ENCODE data around the gene LGR4. TPM values are rescaled to one million over a fixed set of nuclear protein-coding genes. Genes with fewer than 3 reads are reported as not detected.

LGR4 gene
- total RNA-seq, 1 experiment from 2014 or later, result 37.1 TPM

- no peak for DNase-seq
- POLR2A ChIA-PET, result no interaction called here
- Mint-ChIP-seq H3K4me3 (ENCODE audit: unreplicated experiment) (no peak overlapping the region), H3K27me3 (ENCODE audit: insufficient read depth, unreplicated experiment) (no peaks in the 10 kb centered on the region), H3K36me3 (ENCODE audit: insufficient read depth, unreplicated experiment) (no peaks in the 10 kb centered on the region), H3K9me3 (ENCODE audit: unreplicated experiment) (no peaks in the 10 kb centered on the region), H3K27ac (ENCODE audit: unreplicated experiment) (no peak overlapping the region), H3K4me1 (ENCODE audit: low read depth, unreplicated experiment) (peaks cover 8% of the 10 kb centered on the region)
- Histone ChIP-seq H3K9me3 (no peaks in the 10 kb centered on the region), H3K4me1 (no peaks in the 10 kb centered on the region), H3K27me3 (replicated peaks; ENCODE audit: control insufficient read depth, insufficient read depth, low read length) (no peaks in the 10 kb centered on the region), H3K36me3 (ENCODE audit: control insufficient read depth, insufficient read depth, low read length) (no peaks in the 10 kb centered on the region; the same call in none of the 2 replicates), H3K4me3 (ENCODE audit: low read depth, low read length) (no peak overlapping the region)
- CTCF ChIA-PET, result no interaction called here
- BruUV-seq (replicated peaks), result no TSS peak
- intact Hi-C loops (cut with micrococcal nuclease; ENCODE audit: unreplicated experiment), result no loop called here
- TF ChIP-seq, protein P1, sequence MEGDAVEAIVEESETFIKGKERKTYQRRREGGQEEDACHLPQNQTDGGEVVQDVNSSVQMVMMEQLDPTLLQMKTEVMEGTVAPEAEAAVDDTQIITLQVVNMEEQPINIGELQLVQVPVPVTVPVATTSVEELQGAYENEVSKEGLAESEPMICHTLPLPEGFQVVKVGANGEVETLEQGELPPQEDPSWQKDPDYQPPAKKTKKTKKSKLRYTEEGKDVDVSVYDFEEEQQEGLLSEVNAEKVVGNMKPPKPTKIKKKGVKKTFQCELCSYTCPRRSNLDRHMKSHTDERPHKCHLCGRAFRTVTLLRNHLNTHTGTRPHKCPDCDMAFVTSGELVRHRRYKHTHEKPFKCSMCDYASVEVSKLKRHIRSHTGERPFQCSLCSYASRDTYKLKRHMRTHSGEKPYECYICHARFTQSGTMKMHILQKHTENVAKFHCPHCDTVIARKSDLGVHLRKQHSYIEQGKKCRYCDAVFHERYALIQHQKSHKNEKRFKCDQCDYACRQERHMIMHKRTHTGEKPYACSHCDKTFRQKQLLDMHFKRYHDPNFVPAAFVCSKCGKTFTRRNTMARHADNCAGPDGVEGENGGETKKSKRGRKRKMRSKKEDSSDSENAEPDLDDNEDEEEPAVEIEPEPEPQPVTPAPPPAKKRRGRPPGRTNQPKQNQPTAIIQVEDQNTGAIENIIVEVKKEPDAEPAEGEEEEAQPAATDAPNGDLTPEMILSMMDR (IDR thresholded peaks at IDR 0.05; ENCODE audit: insufficient read depth in 1 of 2, low read depth in 1 of 2, low read length in 1 of 2, severe bottlenecking in 1 of 2, unreplicated experiment in 1 of 2), result no peak
Measured at GRCh38 chr11:27408246-27408800, 64.3 kb downstream of the LGR4 start.

DNA sequence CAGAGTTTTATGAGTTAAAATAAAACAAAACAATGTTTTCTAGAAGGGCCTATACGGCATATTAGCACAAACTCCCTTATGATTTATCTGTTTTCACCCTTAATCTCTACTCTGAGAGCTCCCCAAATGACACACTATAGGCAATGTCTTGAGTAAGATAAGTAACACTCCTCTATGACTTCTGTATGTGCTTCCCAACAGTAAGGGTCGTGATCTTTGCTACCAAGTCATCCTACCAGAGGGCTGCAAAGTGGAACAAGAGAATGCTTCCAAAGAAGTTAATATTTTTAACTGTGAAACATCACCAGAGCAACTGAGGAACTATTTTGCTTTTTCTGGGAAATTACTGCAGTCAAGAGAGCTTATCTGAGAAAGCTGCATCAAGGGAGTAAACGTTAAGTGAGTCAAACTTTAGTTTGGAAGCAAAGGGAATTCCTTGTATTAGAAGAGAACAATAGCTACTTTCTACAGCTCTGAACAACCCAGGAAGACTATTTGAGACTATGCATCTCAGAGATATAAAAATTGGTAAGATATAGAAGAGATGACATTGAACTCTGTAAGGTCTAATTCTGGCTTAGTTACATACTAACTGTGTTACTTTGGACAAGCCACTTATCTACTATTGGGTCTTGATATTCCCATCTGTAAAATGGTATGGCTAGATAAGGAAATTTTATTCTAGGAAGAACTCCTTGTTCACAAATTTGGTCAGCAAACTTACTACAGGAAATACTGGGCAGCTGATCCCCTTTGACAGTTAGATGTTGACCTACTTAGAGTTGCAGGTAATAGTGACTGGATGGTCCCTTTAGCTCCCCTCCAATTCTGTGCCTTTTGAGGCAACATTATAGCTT, 65.9 kb downstream of the LGR4 start:
- no peaks in the 10 kb centered on the region for H3K36me3 Mint-ChIP-seq (ENCODE audit: insufficient read depth, unreplicated experiment)
- ChIA-PET POLR2A (interaction anchor here (0.6 to 1.0 kb wide), 2 partner anchors 11 to 66 kb away, joined by 3 to 4 read pairs; partner anchors contain the start of gene LGR4), CTCF (interaction anchor here (0.6 kb wide), 1 partner anchor 25 kb away, joined by 3 read pairs; no protein-coding TSS in a partner anchor)
- no peaks in the 10 kb centered on the region for H3K27me3 Mint-ChIP-seq (ENCODE audit: insufficient read depth, unreplicated experiment)
- no TSS peak for BruUV-seq (replicated peaks)
- Histone ChIP-seq H3K27me3 (replicated peaks; ENCODE audit: control insufficient read depth, insufficient read depth, low read length) (no peaks in the 10 kb centered on the region), H3K36me3 (ENCODE audit: control insufficient read depth, insufficient read depth, low read length) (no peaks in the 10 kb centered on the region; the same call in none of the 2 replicates), H3K4me3 (ENCODE audit: low read depth, low read length) (no peak overlapping the region), H3K9me3 (no peaks in the 10 kb centered on the region), H3K4me1 (peaks cover 11% of the 10 kb centered on the region)
- no peak for DNase-seq
- peaks cover 14% of the 10 kb centered on the region for H3K4me1 Mint-ChIP-seq (ENCODE audit: low read depth, unreplicated experiment)
- H3K9me3 Mint-ChIP-seq (ENCODE audit: unreplicated experiment), result no peaks in the 10 kb centered on the region
- TF ChIP-seq, protein P1 (IDR thresholded peaks at IDR 0.05; ENCODE audit: insufficient read depth in 1 of 2, low read depth in 1 of 2, low read length in 1 of 2, severe bottlenecking in 1 of 2, unreplicated experiment in 1 of 2), result no peak
- H3K4me3 Mint-ChIP-seq (ENCODE audit: unreplicated experiment), result no peak overlapping the region
- intact Hi-C loops (cut with micrococcal nuclease; ENCODE audit: unreplicated experiment), result no loop called here
- no peak overlapping the region for H3K27ac Mint-ChIP-seq (ENCODE audit: unreplicated experiment)

GRCh38 chr11:27405134-27405533, 67.5 kb downstream of the LGR4 start:
- ChIA-PET POLR2A (no interaction called here), CTCF (no interaction called here)
- TF ChIP-seq, protein P1 (IDR thresholded peaks at IDR 0.05; ENCODE audit: insufficient read depth in 1 of 2, low read depth in 1 of 2, low read length in 1 of 2, severe bottlenecking in 1 of 2, unreplicated experiment in 1 of 2), result no peak
- Histone ChIP-seq H3K36me3 (ENCODE audit: control insufficient read depth, insufficient read depth, low read length) (no peaks in the 10 kb centered on the region; the same call in 1 of the 2 replicates), H3K4me1 (peaks cover 18% of the 10 kb centered on the region), H3K9me3 (no peaks in the 10 kb centered on the region), H3K4me3 (ENCODE audit: low read depth, low read length) (no peak overlapping the region), H3K27me3 (replicated peaks; ENCODE audit: control insufficient read depth, insufficient read depth, low read length) (no peaks in the 10 kb centered on the region)
- H3K4me1 Mint-ChIP-seq (ENCODE audit: low read depth, unreplicated experiment), result peaks cover 18% of the 10 kb centered on the region
- no TSS peak for BruUV-seq (replicated peaks)
- H3K36me3 Mint-ChIP-seq (ENCODE audit: insufficient read depth, unreplicated experiment), result no peaks in the 10 kb centered on the region
- intact Hi-C loops (cut with micrococcal nuclease; ENCODE audit: unreplicated experiment), result no loop called here
- no peak overlapping the region for H3K4me3 Mint-ChIP-seq (ENCODE audit: unreplicated experiment)
- no peak overlapping the region for H3K27ac Mint-ChIP-seq (ENCODE audit: unreplicated experiment)
- no peaks in the 10 kb centered on the region for H3K27me3 Mint-ChIP-seq (ENCODE audit: insufficient read depth, unreplicated experiment)
- no peaks in the 10 kb centered on the region for H3K9me3 Mint-ChIP-seq (ENCODE audit: unreplicated experiment)
- no peak for DNase-seq
